SU-DHL-6 (cell line): Measurements from ENCODE around the gene FBN1.

Experiments used
- EZH2phosphoT487 ChIP-seq: fragments of 200-600 bp; sonication (generic), shearing (Covaris generic); conservative IDR thresholded peaks from 2 replicates; pipeline ENCODE4 v1.6.1; 2018; ENCODE audit warnings: mild to moderate bottlenecking, antibody characterized with exemption, low read length, moderate library complexity, mixed read lengths
- TF ChIP-seq, protein P1 (sequence below): fragments of 200-600 bp; sonication (generic); IDR thresholded peaks from one replicate; pipeline ENCODE4 v1.5.1; 2017; ENCODE audit warnings: antibody characterized with exemption, mild to moderate bottlenecking, low read length, moderate library complexity; ENCODE audit not compliant: insufficient read depth, poor library complexity, severe bottlenecking

DNA sequence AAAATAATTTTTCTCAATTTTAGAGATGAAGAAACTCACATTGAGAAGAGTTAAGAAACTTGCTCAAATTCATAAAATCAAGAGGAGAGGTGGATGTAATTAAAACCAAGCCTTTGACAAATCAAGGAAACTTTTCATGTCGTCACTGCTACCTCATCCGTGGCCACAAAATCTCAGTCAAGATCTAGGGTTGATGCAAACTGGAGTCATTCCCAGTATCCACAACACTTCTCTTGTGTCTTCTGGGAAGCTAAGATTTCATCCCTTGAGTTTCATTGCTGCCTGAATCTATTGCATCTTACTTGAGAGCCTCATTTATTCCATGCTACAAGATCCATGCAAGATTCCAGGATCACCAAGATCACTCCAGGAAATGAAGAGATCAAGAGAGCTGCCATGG is 5.4 kb upstream of the FBN1 start:
- no peak for TF ChIP-seq EZH2phosphoT487
- TF ChIP-seq, protein P1, sequence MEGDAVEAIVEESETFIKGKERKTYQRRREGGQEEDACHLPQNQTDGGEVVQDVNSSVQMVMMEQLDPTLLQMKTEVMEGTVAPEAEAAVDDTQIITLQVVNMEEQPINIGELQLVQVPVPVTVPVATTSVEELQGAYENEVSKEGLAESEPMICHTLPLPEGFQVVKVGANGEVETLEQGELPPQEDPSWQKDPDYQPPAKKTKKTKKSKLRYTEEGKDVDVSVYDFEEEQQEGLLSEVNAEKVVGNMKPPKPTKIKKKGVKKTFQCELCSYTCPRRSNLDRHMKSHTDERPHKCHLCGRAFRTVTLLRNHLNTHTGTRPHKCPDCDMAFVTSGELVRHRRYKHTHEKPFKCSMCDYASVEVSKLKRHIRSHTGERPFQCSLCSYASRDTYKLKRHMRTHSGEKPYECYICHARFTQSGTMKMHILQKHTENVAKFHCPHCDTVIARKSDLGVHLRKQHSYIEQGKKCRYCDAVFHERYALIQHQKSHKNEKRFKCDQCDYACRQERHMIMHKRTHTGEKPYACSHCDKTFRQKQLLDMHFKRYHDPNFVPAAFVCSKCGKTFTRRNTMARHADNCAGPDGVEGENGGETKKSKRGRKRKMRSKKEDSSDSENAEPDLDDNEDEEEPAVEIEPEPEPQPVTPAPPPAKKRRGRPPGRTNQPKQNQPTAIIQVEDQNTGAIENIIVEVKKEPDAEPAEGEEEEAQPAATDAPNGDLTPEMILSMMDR: no peak
